HL-60/S4 treated with retinoic acid at 250 ng/mL for 4 days and 3 days (cell line): ENCODE results near the gene IQCC.

Source experiments
- in situ Hi-C: fragments of 300-500 bp; cut with MboI; formaldehyde crosslinking; loops from 2 replicates; pipeline ENCODE4 v1.7.0; 2022; ENCODE audit warnings: low sequenced_read_pairs

IQCC gene

GRCh38 chr1:32221980-32222755 lies 16.7 kb downstream of the IQCC start, which contains the start of the genes EIF3I and TMEM234:
EIF3I (plus strand) TSS chr1:32222407; CDS start chr1:32222442, 35 bp downstream.
TMEM234 (minus strand) TSS chr1:32222353; CDS start chr1:32222322, 31 bp downstream.
- in situ Hi-C loops, result no loop called here

GRCh38 chr1:32223683-32224082 lies 18.2 kb downstream of the IQCC start:
- in situ Hi-C loops, result no loop called here

GRCh38 chr1:32224285-32224684 lies 18.8 kb downstream of the IQCC start:
- in situ Hi-C loops, result no loop called here

- in situ Hi-C loops, result no loop called here
Observed at GRCh38 chr1:32228771-32229170, 23.3 kb downstream of the IQCC start.

GRCh38 chr1:32231843-32232432 lies 26.5 kb downstream of the IQCC start:
- in situ Hi-C loops, result no loop called here

GRCh38 chr1:32232558-32233304 lies 27.3 kb downstream of the IQCC start:
- in situ Hi-C loops, result no loop called here

- in situ Hi-C loops, result no loop called here
Observed at GRCh38 chr1:32234792-32235191, 29.3 kb downstream of the IQCC start.

- in situ Hi-C loops, result no loop called here
Observed at GRCh38 chr1:32239337-32239736, 33.9 kb downstream of the IQCC start.

GRCh38 chr1:32239790-32240139 lies 34.3 kb downstream of the IQCC start:
- in situ Hi-C loops, result no loop called here

GRCh38 chr1:32240140-32240951 lies 34.9 kb downstream of the IQCC start:
- in situ Hi-C loops, result no loop called here

- in situ Hi-C loops, result no loop called here
Observed at GRCh38 chr1:32241001-32241763, 35.7 kb downstream of the IQCC start.

GRCh38 chr1:32242341-32242851 lies 36.9 kb downstream of the IQCC start:
- in situ Hi-C loops, result no loop called here

GRCh38 chr1:32246888-32247273 lies 41.4 kb downstream of the IQCC start, which contains the start of gene FAM167B:
FAM167B (plus strand) TSS chr1:32247222; CDS start chr1:32247422, 200 bp downstream.
- in situ Hi-C loops, result no loop called here

- in situ Hi-C loops, result no loop called here
Observed at GRCh38 chr1:32247452-32247851, 42.0 kb downstream of the IQCC start.

- in situ Hi-C loops, result no loop called here
Observed at GRCh38 chr1:32247983-32248889, 42.8 kb downstream of the IQCC start.

GRCh38 chr1:32249831-32250525 lies 44.5 kb downstream of the IQCC start:
- in situ Hi-C loops, result no loop called here

- in situ Hi-C loops, result no loop called here
Observed at GRCh38 chr1:32250893-32251716, 45.6 kb downstream of the IQCC start, which contains the start of gene LCK. LCK (plus strand) TSS chr1:32251265; CDS start chr1:32274330, 23,065 bp downstream.
